ENCODE results near the gene ANKZF1. TPM values are rescaled to one million over a fixed set of nuclear protein-coding genes. Genes with fewer than 3 reads are reported as not detected.

ANKZF1 gene
- total RNA-seq, 1 donor from 2014 or later: 38.0 TPM

DNA sequence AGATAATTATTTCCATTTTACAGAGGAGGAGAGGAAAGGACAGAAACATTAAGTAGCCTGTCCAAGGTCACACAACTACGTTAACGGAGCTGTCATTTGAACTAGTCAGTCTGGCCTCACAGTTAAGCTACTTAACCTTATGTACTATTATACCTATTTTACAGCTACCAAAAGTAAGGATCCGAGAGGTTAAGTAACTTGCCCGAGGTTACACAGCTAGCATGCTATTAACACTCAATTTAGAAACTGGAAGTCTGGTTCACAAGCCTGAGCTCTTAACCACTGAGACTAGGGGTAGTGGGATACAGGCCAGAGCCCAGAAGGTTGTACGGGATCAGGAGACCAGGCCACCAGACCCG lies 15.2 kb downstream of the ANKZF1 start:
- H3K27me3 Mint-ChIP-seq (ENCODE audit: low read depth): no peaks in the 10 kb centered on the region
- H3K9me3 Mint-ChIP-seq (ENCODE audit: low read depth): no peaks in the 10 kb centered on the region
- H3K4me3 Mint-ChIP-seq (ENCODE audit: unreplicated experiment): peak overlapping the region; percentile 90
- no peaks in the 10 kb centered on the region for H3K36me3 Mint-ChIP-seq (ENCODE audit: low read depth)
- DNase-seq (ENCODE audit: low spot score): no peak
- peaks cover 38% of the 10 kb centered on the region for H3K4me1 Mint-ChIP-seq (ENCODE audit: low read depth)
- TF ChIP-seq, protein P1, sequence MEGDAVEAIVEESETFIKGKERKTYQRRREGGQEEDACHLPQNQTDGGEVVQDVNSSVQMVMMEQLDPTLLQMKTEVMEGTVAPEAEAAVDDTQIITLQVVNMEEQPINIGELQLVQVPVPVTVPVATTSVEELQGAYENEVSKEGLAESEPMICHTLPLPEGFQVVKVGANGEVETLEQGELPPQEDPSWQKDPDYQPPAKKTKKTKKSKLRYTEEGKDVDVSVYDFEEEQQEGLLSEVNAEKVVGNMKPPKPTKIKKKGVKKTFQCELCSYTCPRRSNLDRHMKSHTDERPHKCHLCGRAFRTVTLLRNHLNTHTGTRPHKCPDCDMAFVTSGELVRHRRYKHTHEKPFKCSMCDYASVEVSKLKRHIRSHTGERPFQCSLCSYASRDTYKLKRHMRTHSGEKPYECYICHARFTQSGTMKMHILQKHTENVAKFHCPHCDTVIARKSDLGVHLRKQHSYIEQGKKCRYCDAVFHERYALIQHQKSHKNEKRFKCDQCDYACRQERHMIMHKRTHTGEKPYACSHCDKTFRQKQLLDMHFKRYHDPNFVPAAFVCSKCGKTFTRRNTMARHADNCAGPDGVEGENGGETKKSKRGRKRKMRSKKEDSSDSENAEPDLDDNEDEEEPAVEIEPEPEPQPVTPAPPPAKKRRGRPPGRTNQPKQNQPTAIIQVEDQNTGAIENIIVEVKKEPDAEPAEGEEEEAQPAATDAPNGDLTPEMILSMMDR (IDR thresholded peaks at IDR 0.05): no peak
- H3K27ac Mint-ChIP-seq (ENCODE audit: unreplicated experiment): peak overlapping the region; percentile 95

DNA sequence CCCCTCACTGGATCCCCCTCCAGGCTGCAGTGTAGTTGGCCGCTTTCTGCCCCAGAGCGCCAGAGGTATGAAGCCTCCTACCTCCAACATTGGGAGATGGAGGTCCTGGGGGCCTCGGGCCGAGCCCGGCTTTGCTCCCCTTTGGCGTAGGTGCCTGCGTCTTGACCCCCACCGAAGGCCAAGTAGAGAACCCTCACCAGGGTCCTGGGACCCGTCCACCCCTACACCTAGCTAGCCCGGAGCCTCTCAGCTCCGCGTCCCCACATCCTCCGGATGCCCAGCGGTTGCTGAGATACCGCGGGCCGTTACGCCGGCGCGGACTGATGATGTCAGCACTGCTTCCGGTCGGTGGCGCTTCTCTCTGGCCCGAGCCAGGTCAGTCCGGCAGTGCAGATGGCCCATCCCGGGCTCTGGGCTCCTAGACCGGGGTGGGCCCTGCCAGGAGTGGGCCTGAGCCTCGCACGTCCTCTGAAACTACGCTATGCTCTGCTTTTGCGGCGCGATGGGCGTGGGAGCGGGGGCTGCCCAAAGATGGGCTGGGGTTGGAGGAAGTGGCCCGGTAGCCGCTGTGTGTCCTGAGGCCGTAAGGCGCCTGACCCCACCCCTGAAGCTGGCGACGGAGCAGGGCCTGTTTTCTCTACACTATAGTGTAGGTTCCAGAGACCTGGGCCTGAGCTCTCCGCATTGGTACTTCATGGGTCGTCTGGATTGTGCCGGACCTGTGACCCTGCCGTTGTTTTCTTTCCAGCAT lies 15.7 kb downstream of the ANKZF1 start, which contains the start of the genes GLB1L and STK16:
TSS of gene GLB1L (minus strand) at position 297 of the 751 bp plus-strand sequence. CDS start 1,871 bp downstream, outside the sequence.
TSS of gene STK16 (plus strand) at position 332 of the 751 bp plus-strand sequence. CDS start 521 bp downstream, outside the sequence.
- Mint-ChIP-seq H3K27ac (ENCODE audit: unreplicated experiment) (peak within 1 kb of the TSS; percentile 95), H3K4me3 (ENCODE audit: unreplicated experiment) (peak within 1 kb of the TSS; percentile 90)

DNA sequence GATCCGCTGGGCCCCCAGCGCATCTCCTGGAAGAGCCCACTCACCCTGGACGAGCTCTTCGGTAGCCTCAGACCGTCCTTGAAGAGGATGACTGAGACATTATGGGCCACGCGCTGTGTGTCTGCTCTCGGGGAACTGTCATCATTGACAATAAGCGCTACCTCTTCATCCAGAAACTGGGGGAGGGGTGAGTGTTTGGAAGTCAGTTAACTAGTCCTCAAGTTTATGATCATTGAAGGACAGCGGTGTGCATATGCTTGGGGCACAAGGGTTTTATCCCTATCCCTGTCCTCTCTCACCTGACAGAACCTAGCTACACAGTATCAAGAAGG lies 16.3 kb downstream of the ANKZF1 start:
- Mint-ChIP-seq H3K27me3 (ENCODE audit: low read depth) (no peaks in the 10 kb centered on the region), H3K9me3 (ENCODE audit: low read depth) (no peaks in the 10 kb centered on the region), H3K4me3 (ENCODE audit: unreplicated experiment) (peak overlapping the region; percentile 90), H3K36me3 (ENCODE audit: low read depth) (no peaks in the 10 kb centered on the region), H3K27ac (ENCODE audit: unreplicated experiment) (peak overlapping the region; percentile 95), H3K4me1 (ENCODE audit: low read depth) (peaks cover 49% of the 10 kb centered on the region)
- no peak for DNase-seq (ENCODE audit: low spot score)
- TF ChIP-seq, protein P1 (IDR thresholded peaks at IDR 0.05): no peak

More for the DNA sequence above, 15.7 kb downstream of the ANKZF1 start, which contains the start of the genes GLB1L and STK16:
- Mint-ChIP-seq H3K36me3 (ENCODE audit: low read depth) (no peaks in the 10 kb centered on the region), H3K9me3 (ENCODE audit: low read depth) (no peaks in the 10 kb centered on the region), H3K27me3 (ENCODE audit: low read depth) (no peaks in the 10 kb centered on the region), H3K4me1 (ENCODE audit: low read depth) (peaks cover 43% of the 10 kb centered on the region)
- TF ChIP-seq, protein P1 (IDR thresholded peaks at IDR 0.05): no peak
- DNase-seq (ENCODE audit: low spot score): no peak

DNA sequence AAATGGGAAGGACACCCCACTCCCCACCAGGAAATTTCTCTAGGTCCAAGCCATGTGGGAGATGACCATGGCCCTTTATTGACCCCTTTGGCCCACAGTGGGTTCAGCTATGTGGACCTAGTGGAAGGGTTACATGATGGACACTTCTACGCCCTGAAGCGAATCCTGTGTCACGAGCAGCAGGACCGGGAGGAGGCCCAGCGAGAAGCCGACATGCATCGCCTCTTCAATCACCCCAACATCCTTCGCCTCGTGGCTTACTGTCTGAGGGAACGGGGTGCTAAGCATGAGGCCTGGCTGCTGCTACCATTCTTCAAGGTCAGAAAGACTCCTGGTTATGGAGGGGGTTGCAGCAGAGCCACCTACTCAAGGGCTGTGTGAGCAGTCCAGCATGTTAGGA lies 17.0 kb downstream of the ANKZF1 start:
- TF ChIP-seq, protein P1 (IDR thresholded peaks at IDR 0.05): no peak
- Mint-ChIP-seq H3K9me3 (ENCODE audit: low read depth) (no peaks in the 10 kb centered on the region), H3K27ac (ENCODE audit: unreplicated experiment) (peak overlapping the region; percentile 38), H3K4me1 (ENCODE audit: low read depth) (peaks cover 56% of the 10 kb centered on the region), H3K36me3 (ENCODE audit: low read depth) (no peaks in the 10 kb centered on the region), H3K27me3 (ENCODE audit: low read depth) (no peaks in the 10 kb centered on the region), H3K4me3 (ENCODE audit: unreplicated experiment) (no peak overlapping the region)
- no peak for DNase-seq (ENCODE audit: low spot score)

DNA sequence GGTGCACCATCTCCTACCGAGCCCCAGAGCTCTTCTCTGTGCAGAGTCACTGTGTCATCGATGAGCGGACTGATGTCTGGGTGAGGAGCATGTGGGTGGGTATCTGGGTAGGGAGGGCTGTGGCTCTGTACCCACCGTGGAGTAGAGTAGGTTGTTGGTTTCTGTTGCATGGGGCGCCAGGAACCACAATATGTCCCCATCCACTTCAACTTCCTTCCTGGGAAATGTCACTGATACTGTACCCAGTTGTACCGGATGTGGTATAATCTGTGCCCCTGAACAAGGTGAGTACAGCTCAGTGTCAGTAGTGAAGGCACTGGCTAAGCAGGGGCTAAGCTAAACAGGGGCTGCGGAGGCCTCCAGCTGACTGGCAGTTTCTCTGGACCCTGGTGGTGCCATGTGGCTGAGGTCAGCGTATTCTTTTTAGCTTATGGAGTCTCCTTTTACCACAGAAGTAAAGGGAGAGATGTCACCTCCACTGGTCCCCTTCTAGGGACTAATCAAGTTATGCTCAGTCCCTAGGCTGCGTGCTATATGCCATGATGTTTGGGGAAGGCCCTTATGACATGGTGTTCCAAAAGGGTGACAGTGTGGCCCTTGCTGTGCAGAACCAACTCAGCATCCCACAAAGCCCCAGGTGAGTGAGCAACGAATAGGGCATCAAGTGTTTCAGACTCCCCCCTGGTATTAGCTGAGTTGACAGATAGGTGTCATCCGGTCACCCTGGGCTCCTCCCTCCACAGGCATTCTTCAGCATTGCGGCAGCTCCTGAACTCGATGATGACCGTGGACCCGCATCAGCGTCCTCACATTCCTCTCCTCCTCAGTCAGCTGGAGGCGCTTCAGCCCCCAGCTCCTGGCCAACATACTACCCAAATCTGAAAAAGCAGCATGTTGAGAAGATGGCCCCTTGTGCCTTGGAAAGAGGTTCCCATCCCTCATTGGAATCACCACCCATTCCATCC lies 18.4 kb downstream of the ANKZF1 start:
- DNase-seq (ENCODE audit: low spot score): no peak
- TF ChIP-seq, protein P1 (IDR thresholded peaks at IDR 0.05): no peak
- Mint-ChIP-seq H3K36me3 (ENCODE audit: low read depth) (no peaks in the 10 kb centered on the region), H3K4me1 (ENCODE audit: low read depth) (peaks cover 70% of the 10 kb centered on the region), H3K4me3 (ENCODE audit: unreplicated experiment) (no peak overlapping the region), H3K27ac (ENCODE audit: unreplicated experiment) (peak overlapping the region; percentile 98), H3K27me3 (ENCODE audit: low read depth) (no peaks in the 10 kb centered on the region), H3K9me3 (ENCODE audit: low read depth) (no peaks in the 10 kb centered on the region)

Measured in chondrocyte (in vitro differentiated cells).